Heart left ventricle (tissue), 13 donors: ENCODE measurements around the gene SMIM8.

Source experiments
- CTCF ChIP-seq, 12 donors: fragments of 200-600 bp; sonication (generic) in 4 of 12; IDR thresholded peaks; one replicate each; pipeline versions ENCODE4 v1.5.0 to v1.8.0; 2018 to 2022; ENCODE audit warnings: antibody characterized with exemption in 12 of 12, mild to moderate bottlenecking in 5 of 12
- POLR2A ChIP-seq, 2 donors: fragments of 450-650 bp; IDR thresholded peaks; one replicate each; pipeline ENCODE4 v1.6.1; 2017; ENCODE audit warnings: antibody characterized with exemption in 2 of 2, mild to moderate bottlenecking in 2 of 2, moderate library complexity in 2 of 2
- donor health status: ischemic (EF 13 %, LVEDD 7.1; RV severe dilation, severe dysfunction).
- donor health status: DM: no; HTN: yes; CAD: no.
- donor health status: DM: no; HTN: no; CAD: no.
- donor health status: ischemic (EF 25% LVEDD 6.9; RV normal size, moderate dysfunction).
- donor health status: ischemic (EF 25% LVEDD 5.7; RV mildly dilated, moderate dysfunction).
- donor health status: ischemic (EF 35%, LVEDD 5.7; RV mildly dilated, moderate dysfunction).
- donor health status: nonischemic (EF 11% LVEDD 7.7; RV severe dilation, severe dysfunction).
- donor health status: DM: yes; HTN: yes; CAD: no.
- donor health status: PGD.
- donor health status: ischemic (EF 29% LVEDD 5.4; RV normal size, mild dysfunction).
- donor health status: nonischemic (EF 23%, LVEDD 6.1; RV moderate dilation, normal function).

GRCh38 chr6:87274660-87275274 lies 47.6 kb upstream of the SMIM8 start:
- TF ChIP-seq CTCF (IDR thresholded peaks at IDR 0.05) (no peak), POLR2A (IDR thresholded peaks at IDR 0.05) (no peak)
